PFSK-1 (cell line): ENCODE results near the gene CCDC85C.

Experiments
- FOXP2 ChIP-seq: optimal IDR thresholded peaks from 2 replicates; pipeline ENCODE3; 2011; ENCODE audit warnings: borderline replicate concordance, control low read depth, inconsistent platforms; ENCODE audit not compliant: insufficient read depth; ENCODE audit errors: extremely low read length, extremely low read depth
- POLR2AphosphoS5 ChIP-seq: IDR thresholded peaks from 2 replicates; pipeline ENCODE4 v1.6.1; 2012; ENCODE audit warnings: low read depth, mild to moderate bottlenecking, control low read depth, low read length, moderate library complexity
- SIN3A ChIP-seq: IDR thresholded peaks from 2 replicates; pipeline ENCODE4 v1.6.1; 2012; ENCODE audit warnings: mild to moderate bottlenecking, low read length, moderate library complexity, borderline replicate concordance; ENCODE audit not compliant: insufficient read depth
- TAF1 ChIP-seq: IDR thresholded peaks from 2 replicates; pipeline ENCODE4 v1.6.1; 2012; ENCODE audit warnings: low read length, control low read depth, borderline replicate concordance; ENCODE audit not compliant: insufficient read depth
- TF ChIP-seq, protein P1 (sequence below), 2 experiments: IDR thresholded peaks; 2 replicates each; pipeline versions ENCODE4 v1.6.1 to v1.8.0; 2011 to 2012; ENCODE audit warnings: low read depth in 2 of 2, low read length in 2 of 2, control low read depth in 1 of 2, inconsistent platforms in 1 of 2, mild to moderate bottlenecking in 1 of 2, moderate library complexity in 1 of 2; ENCODE audit not compliant: insufficient read depth in 1 of 2

Gene CCDC85C

DNA sequence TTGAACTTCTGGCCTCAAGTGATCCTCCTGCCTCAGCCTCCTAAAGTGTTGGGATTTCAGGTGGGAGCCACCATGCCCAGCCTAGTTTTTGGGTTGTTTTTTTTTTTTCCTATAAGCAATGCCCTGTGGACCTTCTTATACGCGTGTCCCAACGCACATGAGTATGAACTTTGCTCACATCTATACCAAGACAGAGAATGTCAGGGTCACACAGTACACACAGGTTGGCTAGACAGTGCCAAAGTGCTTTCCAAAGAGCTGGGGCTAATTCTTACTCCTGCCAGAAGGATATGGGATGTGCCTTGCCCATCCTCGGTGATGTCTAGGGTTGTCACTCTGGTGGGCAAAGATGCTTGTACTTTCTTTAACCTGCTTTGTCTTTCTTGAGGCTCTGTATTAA, 7.6 kb upstream of the CCDC85C start:
- TF ChIP-seq SIN3A (no peak), FOXP2 (no peak), POLR2AphosphoS5 (no peak)
- TF ChIP-seq, protein P1, sequence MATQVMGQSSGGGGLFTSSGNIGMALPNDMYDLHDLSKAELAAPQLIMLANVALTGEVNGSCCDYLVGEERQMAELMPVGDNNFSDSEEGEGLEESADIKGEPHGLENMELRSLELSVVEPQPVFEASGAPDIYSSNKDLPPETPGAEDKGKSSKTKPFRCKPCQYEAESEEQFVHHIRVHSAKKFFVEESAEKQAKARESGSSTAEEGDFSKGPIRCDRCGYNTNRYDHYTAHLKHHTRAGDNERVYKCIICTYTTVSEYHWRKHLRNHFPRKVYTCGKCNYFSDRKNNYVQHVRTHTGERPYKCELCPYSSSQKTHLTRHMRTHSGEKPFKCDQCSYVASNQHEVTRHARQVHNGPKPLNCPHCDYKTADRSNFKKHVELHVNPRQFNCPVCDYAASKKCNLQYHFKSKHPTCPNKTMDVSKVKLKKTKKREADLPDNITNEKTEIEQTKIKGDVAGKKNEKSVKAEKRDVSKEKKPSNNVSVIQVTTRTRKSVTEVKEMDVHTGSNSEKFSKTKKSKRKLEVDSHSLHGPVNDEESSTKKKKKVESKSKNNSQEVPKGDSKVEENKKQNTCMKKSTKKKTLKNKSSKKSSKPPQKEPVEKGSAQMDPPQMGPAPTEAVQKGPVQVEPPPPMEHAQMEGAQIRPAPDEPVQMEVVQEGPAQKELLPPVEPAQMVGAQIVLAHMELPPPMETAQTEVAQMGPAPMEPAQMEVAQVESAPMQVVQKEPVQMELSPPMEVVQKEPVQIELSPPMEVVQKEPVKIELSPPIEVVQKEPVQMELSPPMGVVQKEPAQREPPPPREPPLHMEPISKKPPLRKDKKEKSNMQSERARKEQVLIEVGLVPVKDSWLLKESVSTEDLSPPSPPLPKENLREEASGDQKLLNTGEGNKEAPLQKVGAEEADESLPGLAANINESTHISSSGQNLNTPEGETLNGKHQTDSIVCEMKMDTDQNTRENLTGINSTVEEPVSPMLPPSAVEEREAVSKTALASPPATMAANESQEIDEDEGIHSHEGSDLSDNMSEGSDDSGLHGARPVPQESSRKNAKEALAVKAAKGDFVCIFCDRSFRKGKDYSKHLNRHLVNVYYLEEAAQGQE (IDR thresholded peaks at IDR 0.05; ENCODE audit: insufficient read depth in 1 of 2, low read depth in 2 of 2, low read length in 2 of 2): no peak

- TF ChIP-seq TAF1 (no peak), FOXP2 (no peak), POLR2AphosphoS5 (no peak), SIN3A (no peak)
- TF ChIP-seq, protein P1 (IDR thresholded peaks at IDR 0.05; ENCODE audit: insufficient read depth in 1 of 2, low read depth in 2 of 2, low read length in 2 of 2): no peak
Measured at GRCh38 chr14:99609245-99610170, 5.5 kb upstream of the CCDC85C start.

DNA sequence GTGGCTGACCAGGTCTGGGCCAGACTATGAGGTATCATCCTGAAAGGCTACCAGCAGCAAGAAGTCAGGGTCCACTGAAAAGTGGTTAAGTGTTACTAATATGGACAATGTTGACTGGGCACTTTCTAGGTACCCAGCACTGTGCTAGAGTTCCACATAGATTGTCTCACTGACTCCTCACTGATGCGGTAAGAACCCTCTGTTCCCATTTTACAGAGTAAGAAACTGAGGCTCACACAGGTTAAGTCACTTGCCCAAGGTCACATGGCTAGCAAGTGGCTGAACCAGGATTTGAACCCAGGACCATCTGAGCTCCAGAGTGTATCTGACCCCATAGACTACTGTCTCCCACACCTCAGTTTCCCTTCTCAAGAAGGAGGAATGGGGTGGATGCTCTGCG, 4.6 kb upstream of the CCDC85C start:
- TF ChIP-seq TAF1: no peak

DNA sequence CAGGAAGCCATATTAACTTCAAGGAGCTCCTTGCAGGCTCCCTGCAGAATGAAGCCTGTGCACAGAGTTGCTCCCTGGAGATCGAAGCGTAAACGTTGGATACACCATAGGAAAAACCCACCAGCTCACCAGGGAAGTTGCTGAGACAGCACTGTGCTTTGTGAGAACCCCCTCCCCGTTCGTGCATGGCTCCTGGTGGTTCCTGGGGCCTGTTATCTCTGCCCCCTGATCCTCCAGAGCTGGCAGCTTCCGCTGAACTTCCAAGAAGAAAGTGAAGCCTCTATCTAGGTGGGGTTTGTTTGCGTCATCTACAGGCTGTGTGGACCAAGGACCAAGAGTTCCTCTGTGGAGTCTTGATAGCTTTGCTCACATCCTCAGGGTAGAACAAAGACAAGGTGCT, 2.4 kb upstream of the CCDC85C start:
- TF ChIP-seq FOXP2 (no peak), POLR2AphosphoS5 (no peak), SIN3A (no peak), TAF1 (no peak)
- TF ChIP-seq, protein P1 (IDR thresholded peaks at IDR 0.05; ENCODE audit: insufficient read depth in 1 of 2, low read depth in 2 of 2, low read length in 2 of 2): no peak

DNA sequence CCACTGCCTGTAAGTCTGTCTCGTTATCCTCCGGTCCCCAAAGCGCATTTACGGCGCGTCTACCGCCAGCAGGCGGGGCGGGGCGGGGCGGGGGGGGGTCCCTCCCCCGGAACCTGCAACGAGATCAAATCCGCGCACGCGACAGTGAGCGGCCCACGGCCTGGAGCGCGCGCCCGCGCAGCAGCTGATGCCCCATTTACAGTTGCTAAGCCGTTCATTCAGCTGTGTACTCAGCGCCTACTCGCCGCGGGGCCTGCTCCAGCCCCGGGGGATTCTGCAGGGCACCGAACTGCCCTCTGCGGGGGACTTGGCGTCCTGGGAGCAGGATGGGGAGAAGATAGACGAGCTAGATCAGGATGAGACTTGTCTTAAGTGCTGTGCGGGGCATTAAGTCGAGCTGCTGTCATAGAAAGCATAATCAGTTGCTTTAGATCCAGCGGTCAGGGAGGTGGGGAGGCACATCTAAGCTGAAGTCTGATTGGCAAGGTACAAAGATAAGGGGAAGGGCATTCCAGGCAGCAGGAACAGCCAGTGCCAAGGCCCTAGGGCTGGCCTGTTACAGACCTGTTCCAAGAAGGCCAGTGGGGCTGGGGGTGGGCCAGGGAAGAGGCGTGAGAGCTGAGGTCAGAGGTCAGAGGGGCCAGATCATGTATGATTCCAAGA, 1.4 kb upstream of the CCDC85C start:
- TF ChIP-seq FOXP2 (peak; percentile 36), SIN3A (no peak)

GRCh38 chr14:99604766-99605298, 825 bp upstream of the CCDC85C start:
- TF ChIP-seq POLR2AphosphoS5: no peak
- no peak for TF ChIP-seq FOXP2
- TF ChIP-seq, protein P1 (IDR thresholded peaks at IDR 0.05; ENCODE audit: insufficient read depth in 1 of 2, low read depth in 2 of 2, low read length in 2 of 2): no peak
- no peak for TF ChIP-seq TAF1
- TF ChIP-seq SIN3A: no peak
